Neural cell (in vitro differentiated cells): ENCODE results near the gene DNAI4.

Experiments used
- CTCF ChIP-seq: fragments of 450-650 bp; IDR thresholded peaks from 2 replicates; pipeline ENCODE4 v1.5.1; 2014; ENCODE audit warnings: antibody characterized with exemption, mild to moderate bottlenecking, moderate library complexity; ENCODE audit not compliant: poor library complexity, severe bottlenecking
- EP300 ChIP-seq: fragments of 450-650 bp; conservative IDR thresholded peaks from 2 replicates; pipeline ENCODE4 v1.6.1; 2014; ENCODE audit warnings: antibody characterized with exemption, mild to moderate bottlenecking, moderate library complexity; ENCODE audit not compliant: poor library complexity, severe bottlenecking
- POLR2AphosphoS5 ChIP-seq: IDR thresholded peaks from 2 replicates; pipeline ENCODE4 v1.6.1; 2012
- RAD21 ChIP-seq: fragments of 450-650 bp; conservative IDR thresholded peaks from 2 replicates; pipeline ENCODE4 v1.6.1; 2014; ENCODE audit warnings: antibody characterized with exemption, mild to moderate bottlenecking, moderate library complexity
- SMC3 ChIP-seq: fragments of 450-650 bp; conservative IDR thresholded peaks from 2 replicates; pipeline ENCODE4 v1.6.1; 2014; ENCODE audit warnings: antibody characterized with exemption, mild to moderate bottlenecking, moderate library complexity; ENCODE audit not compliant: poor library complexity
- TF ChIP-seq, protein P1 (sequence below): IDR thresholded peaks from 2 replicates; pipeline ENCODE4 v1.6.1; 2012; ENCODE audit warnings: borderline replicate concordance

GRCh38 chr1:66809736-66810326 is 114.8 kb downstream of the DNAI4 start:
- no peak for TF ChIP-seq POLR2AphosphoS5
- TF ChIP-seq CTCF, result no peak
- no peak for TF ChIP-seq SMC3
- TF ChIP-seq, protein P1, sequence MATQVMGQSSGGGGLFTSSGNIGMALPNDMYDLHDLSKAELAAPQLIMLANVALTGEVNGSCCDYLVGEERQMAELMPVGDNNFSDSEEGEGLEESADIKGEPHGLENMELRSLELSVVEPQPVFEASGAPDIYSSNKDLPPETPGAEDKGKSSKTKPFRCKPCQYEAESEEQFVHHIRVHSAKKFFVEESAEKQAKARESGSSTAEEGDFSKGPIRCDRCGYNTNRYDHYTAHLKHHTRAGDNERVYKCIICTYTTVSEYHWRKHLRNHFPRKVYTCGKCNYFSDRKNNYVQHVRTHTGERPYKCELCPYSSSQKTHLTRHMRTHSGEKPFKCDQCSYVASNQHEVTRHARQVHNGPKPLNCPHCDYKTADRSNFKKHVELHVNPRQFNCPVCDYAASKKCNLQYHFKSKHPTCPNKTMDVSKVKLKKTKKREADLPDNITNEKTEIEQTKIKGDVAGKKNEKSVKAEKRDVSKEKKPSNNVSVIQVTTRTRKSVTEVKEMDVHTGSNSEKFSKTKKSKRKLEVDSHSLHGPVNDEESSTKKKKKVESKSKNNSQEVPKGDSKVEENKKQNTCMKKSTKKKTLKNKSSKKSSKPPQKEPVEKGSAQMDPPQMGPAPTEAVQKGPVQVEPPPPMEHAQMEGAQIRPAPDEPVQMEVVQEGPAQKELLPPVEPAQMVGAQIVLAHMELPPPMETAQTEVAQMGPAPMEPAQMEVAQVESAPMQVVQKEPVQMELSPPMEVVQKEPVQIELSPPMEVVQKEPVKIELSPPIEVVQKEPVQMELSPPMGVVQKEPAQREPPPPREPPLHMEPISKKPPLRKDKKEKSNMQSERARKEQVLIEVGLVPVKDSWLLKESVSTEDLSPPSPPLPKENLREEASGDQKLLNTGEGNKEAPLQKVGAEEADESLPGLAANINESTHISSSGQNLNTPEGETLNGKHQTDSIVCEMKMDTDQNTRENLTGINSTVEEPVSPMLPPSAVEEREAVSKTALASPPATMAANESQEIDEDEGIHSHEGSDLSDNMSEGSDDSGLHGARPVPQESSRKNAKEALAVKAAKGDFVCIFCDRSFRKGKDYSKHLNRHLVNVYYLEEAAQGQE, result no peak
- no peak for TF ChIP-seq EP300
- no peak for TF ChIP-seq RAD21
